GM12891 (cell line): Measurements from ENCODE around the gene LYRM4.

Experiments
- POLR2A ChIP-seq: IDR thresholded peaks from 2 replicates; pipeline ENCODE4 v1.6.1; 2011; ENCODE audit warnings: low read depth, low read length, control low read depth
- POLR2AphosphoS5 ChIP-seq: IDR thresholded peaks from 2 replicates; pipeline ENCODE4 v1.6.1; 2011; ENCODE audit warnings: low read depth, low read length, control low read depth
- SPI1 ChIP-seq: IDR thresholded peaks from 2 replicates; pipeline ENCODE4 v1.6.1; 2011; ENCODE audit warnings: low read depth, low read length, control low read depth
- TAF1 ChIP-seq: IDR thresholded peaks from 2 replicates; pipeline ENCODE4 v1.6.1; 2011; ENCODE audit warnings: low read depth, low read length, control low read depth

DNA sequence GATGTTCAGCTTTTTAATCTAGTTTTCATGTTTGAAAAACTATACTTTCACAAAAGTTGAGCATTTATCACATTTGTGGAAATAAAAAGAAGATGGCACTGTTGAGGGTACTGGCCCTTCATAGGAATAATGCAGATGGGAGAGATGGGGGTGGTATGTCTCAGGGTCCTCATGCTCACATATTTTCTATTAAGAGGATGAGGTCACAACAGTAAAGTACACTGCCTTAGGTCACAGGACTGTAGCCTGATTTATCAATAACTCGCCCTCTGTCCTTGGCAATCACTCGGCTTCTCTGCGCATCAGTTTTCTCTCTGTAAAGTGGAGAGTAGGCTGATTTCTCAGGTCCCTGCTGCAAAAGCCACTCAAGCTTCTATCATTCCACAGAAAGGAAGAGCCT lies 119.7 kb downstream of the LYRM4 start:
- no peak for TF ChIP-seq POLR2A
- no peak for TF ChIP-seq POLR2AphosphoS5
- TF ChIP-seq SPI1 = no peak
- TF ChIP-seq TAF1 = no peak
